ENCODE measurements around the gene SERPINH1. TPM values are rescaled to one million over a fixed set of nuclear protein-coding genes. Genes with fewer than 3 reads are reported as not detected.

SERPINH1 gene
- total RNA-seq = 141 TPM

- DNase-seq (ENCODE audit: low spot score) = peak; percentile 84
These were observed at the start of gene SERPINH1 for GRCh38 chr11:75562048-75562835. SERPINH1 (plus strand) TSS chr11:75562253; CDS start chr11:75566350, 4,097 bp downstream.

- DNase-seq (ENCODE audit: low spot score) = no peak
These were observed 48.8 kb upstream of the SERPINH1 start for GRCh38 chr11:75513250-75513649.

GRCh38 chr11:75514596-75514995 lies 47.5 kb upstream of the SERPINH1 start:
- no peak for DNase-seq (ENCODE audit: low spot score)

GRCh38 chr11:75516140-75516539 lies 45.9 kb upstream of the SERPINH1 start:
- DNase-seq (ENCODE audit: low spot score) = no peak

- no peak for DNase-seq (ENCODE audit: low spot score)
These were observed 45.2 kb upstream of the SERPINH1 start for GRCh38 chr11:75516886-75517285.

GRCh38 chr11:75518204-75518549 lies 43.9 kb upstream of the SERPINH1 start:
- no peak for DNase-seq (ENCODE audit: low spot score)

- DNase-seq (ENCODE audit: low spot score) = no peak
These were observed 43.0 kb upstream of the SERPINH1 start for GRCh38 chr11:75518771-75519653.

- no peak for DNase-seq (ENCODE audit: low spot score)
These were observed 41.4 kb upstream of the SERPINH1 start for GRCh38 chr11:75520688-75521087.

- no peak for DNase-seq (ENCODE audit: low spot score)
These were observed 39.6 kb upstream of the SERPINH1 start for GRCh38 chr11:75522286-75523044.

- DNase-seq (ENCODE audit: low spot score) = no peak
These were observed 38.9 kb upstream of the SERPINH1 start for GRCh38 chr11:75523189-75523588.

- no peak for DNase-seq (ENCODE audit: low spot score)
These were observed 38.0 kb upstream of the SERPINH1 start for GRCh38 chr11:75523811-75524664.

- DNase-seq (ENCODE audit: low spot score) = no peak
These were observed 37.2 kb upstream of the SERPINH1 start for GRCh38 chr11:75524665-75525432.

- DNase-seq (ENCODE audit: low spot score) = peak; percentile 67
These were observed 36.4 kb upstream of the SERPINH1 start, which contains the start of gene GDPD5 for GRCh38 chr11:75525433-75526191. GDPD5 (minus strand) TSS chr11:75525941; CDS start chr11:75477735, 48,206 bp downstream.

GRCh38 chr11:75526192-75526541 lies 35.9 kb upstream of the SERPINH1 start:
- no peak for DNase-seq (ENCODE audit: low spot score)

- DNase-seq (ENCODE audit: low spot score) = no peak
These were observed 34.9 kb upstream of the SERPINH1 start for GRCh38 chr11:75527130-75527529.

GRCh38 chr11:75527938-75528735 lies 33.9 kb upstream of the SERPINH1 start:
- no peak for DNase-seq (ENCODE audit: low spot score)

GRCh38 chr11:75530577-75530976 lies 31.5 kb upstream of the SERPINH1 start:
- no peak for DNase-seq (ENCODE audit: low spot score)

- DNase-seq (ENCODE audit: low spot score) = no peak
These were observed 30.7 kb upstream of the SERPINH1 start for GRCh38 chr11:75531325-75531724.
